K562 (cell line): Measurements from ENCODE around the gene TRMT2A. TPM values are rescaled to one million over a fixed set of nuclear protein-coding genes. Genes with fewer than 3 reads are reported as not detected.

Experiments
- ATAC-seq: fragments of 200-7000 bp; cut with Tn5 transposase; 3 replicates; pipeline ENCODE4 v1.9.1; 2020; ENCODE audit warnings: moderate library complexity
- BruUV-seq: library from RNA; stranded (reverse); fragments of 400-500 nt; replicated peaks from 2 replicates; lab custom pipeline; 2021; lab: Mats Ljungman, UMichigan
- CTCF ChIA-PET: fragments of 300-600 bp; formaldehyde crosslinking; extraction: SDS; loops from one replicate; lab custom pipeline; 2021; ENCODE audit warnings: low intra/inter-chr PET ratio; lab: Yijun Ruan, JAX
- POLR2A ChIA-PET: fragments of 300-600, 350-650 bp; sonication (Branson Sonifier 250); formaldehyde crosslinking; extraction: SDS; loops from one replicate; lab custom pipeline; 2021; ENCODE audit warnings: antibody characterized with exemption, inconsistent platforms; lab: Yijun Ruan, JAX
- DNase-seq, 4 experiments: peaks; one replicate each; pipeline versions ENCODE4 v3.0.0 to v3.0.0-alpha.2; 2011 to 2018; ENCODE audit warnings: low spot score in 3 of 4, mixed read lengths in 3 of 4; ENCODE audit errors: extremely low read depth in 1 of 4
- FAIRE-seq: peaks from 2 replicates; lab custom pipeline; 2011; peaks lifted over from hg19 to GRCh38; lab: Jason Lieb, UNC
- H2AFZ ChIP-seq: 2 replicates; pipeline ENCODE4 v1.6.0; 2011; ENCODE audit warnings: low read depth, low read length, control low read depth, inconsistent platforms
- H3K27ac ChIP-seq: fragments of 200-600 bp; 3 replicates; pipeline ENCODE4 v1.8.0; 2011; ENCODE audit warnings: low read depth, mild to moderate bottlenecking, control low read depth, inconsistent platforms, low read length, moderate library complexity, mixed read lengths; ENCODE audit errors: extremely low read depth
- H3K27me3 ChIP-seq, 2 experiments: fragments of 300-600 bp in 1 of 2; 2 replicates in 1 of 2; 3 replicates in 1 of 2; pipeline versions ENCODE4 v1.6.0 to v1.8.0; 2011; ENCODE audit warnings: inconsistent platforms in 2 of 2, low read length in 2 of 2, mild to moderate bottlenecking in 1 of 2, mixed read lengths in 1 of 2, moderate library complexity in 1 of 2; ENCODE audit not compliant: control insufficient read depth in 2 of 2, insufficient read depth in 2 of 2
- H3K36me3 ChIP-seq: fragments of 300-600 bp; 3 replicates; pipeline ENCODE4 v1.8.0; 2011; ENCODE audit warnings: mild to moderate bottlenecking, low read length, inconsistent platforms; ENCODE audit not compliant: control insufficient read depth, insufficient read depth
- H3K4me1 ChIP-seq, 2 experiments: fragments of 200-600 bp in 1 of 2; replicated peaks in 1 of 2; 2 replicates in 1 of 2; 3 replicates in 1 of 2; pipeline versions ENCODE4 v1.5.1 to v1.8.0; 2011; ENCODE audit warnings: inconsistent platforms in 2 of 2, low read length in 2 of 2, mild to moderate bottlenecking in 1 of 2, mixed read lengths in 1 of 2, moderate library complexity in 1 of 2; ENCODE audit not compliant: control insufficient read depth in 2 of 2, insufficient read depth in 2 of 2
- H3K4me2 ChIP-seq: 2 replicates; pipeline ENCODE4 v1.6.1; 2011; ENCODE audit warnings: low read length, control low read depth, inconsistent platforms, mixed read lengths; ENCODE audit not compliant: insufficient read depth
- H3K4me3 ChIP-seq: fragments of 200-600 bp; sonication (generic), shearing (Covaris generic); 2 replicates; pipeline ENCODE4 v1.5.1; 2016; ENCODE audit warnings: control low read depth, inconsistent platforms
- H3K79me2 ChIP-seq: fragments of 200-600 bp; 3 replicates; pipeline ENCODE4 v1.8.0; 2011; ENCODE audit warnings: low read length, inconsistent platforms; ENCODE audit not compliant: control insufficient read depth, insufficient read depth
- H3K9ac ChIP-seq, 2 experiments: 2 replicates each; pipeline versions ENCODE4 v1.6.0 to v1.6.1; 2011; ENCODE audit warnings: low read depth in 2 of 2, low read length in 2 of 2, control low read depth in 1 of 2, inconsistent platforms in 1 of 2, mild to moderate bottlenecking in 1 of 2, mixed read lengths in 1 of 2; ENCODE audit not compliant: insufficient read depth in 1 of 2
- H3K9me1 ChIP-seq: one replicate; pipeline ENCODE4 v1.6.0; 2011; ENCODE audit warnings: inconsistent platforms, mild to moderate bottlenecking, low read length, moderate library complexity; ENCODE audit not compliant: control insufficient read depth, insufficient read depth
- H3K9me3 ChIP-seq: replicated peaks from 2 replicates; pipeline ENCODE4 v1.5.1; 2011; ENCODE audit warnings: low read depth, low read length, inconsistent platforms; ENCODE audit not compliant: control insufficient read depth, insufficient read depth
- H4K20me1 ChIP-seq: replicated peaks from 2 replicates; pipeline ENCODE4 v1.6.1; 2011; ENCODE audit warnings: low read length, inconsistent platforms, mixed read lengths; ENCODE audit not compliant: control insufficient read depth, insufficient read depth
- CREB3 ChIP-seq: fragments of 450-650 bp; conservative IDR thresholded peaks from 2 replicates; pipeline ENCODE4 v1.6.1; 2016; ENCODE audit warnings: missing genetic modification characterization, low read depth, mild to moderate bottlenecking, missing compliant biosample characterization, moderate library complexity
- DACH1 ChIP-seq: fragments of 450-650 bp; IDR thresholded peaks from 2 replicates; pipeline ENCODE4 v1.6.1; 2018; ENCODE audit not compliant: partially characterized antibody
- ETV6 ChIP-seq, 3 experiments: fragments of 150-350 bp in 1 of 3; sonication (generic) in 1 of 3; formaldehyde crosslinking in 1 of 3; IDR thresholded peaks; 2 replicates each; pipeline versions ENCODE4 v1.6.1 to v1.8.0; 2014 to 2022; ENCODE audit warnings: borderline replicate concordance in 2 of 3, low read depth in 2 of 3, antibody characterized with exemption in 1 of 3, low read length in 1 of 3, mild to moderate bottlenecking in 1 of 3, missing genetic modification reagents in 1 of 3
- LARP7 ChIP-seq: fragments of 450-650 bp; IDR thresholded peaks from 2 replicates; pipeline ENCODE4 v1.6.1; 2016
- NFATC3 ChIP-seq: fragments of 450-650 bp; IDR thresholded peaks from 2 replicates; pipeline ENCODE4 v1.6.1; 2017; ENCODE audit warnings: mild to moderate bottlenecking
- PCBP2 ChIP-seq: fragments of 200-400 bp; formaldehyde crosslinking; IDR thresholded peaks from 2 replicates; pipeline ENCODE4 v1.6.1; 2018; ENCODE audit warnings: low read length, low read depth, mild to moderate bottlenecking, moderate library complexity; ENCODE audit not compliant: poor library complexity, severe bottlenecking
- POLR2H ChIP-seq: IDR thresholded peaks from 2 replicates; pipeline ENCODE4 v1.6.1; 2016; ENCODE audit warnings: missing genetic modification characterization, low read depth, mild to moderate bottlenecking, control low read depth, missing compliant biosample characterization, moderate library complexity
- SMAD3 ChIP-seq: fragments of 450-650 bp; formaldehyde crosslinking; conservative IDR thresholded peaks from 2 replicates; pipeline ENCODE4 v1.4.0; 2020; ENCODE audit warnings: mild to moderate bottlenecking
- SMC3 ChIP-seq: conservative IDR thresholded peaks from 2 replicates; pipeline ENCODE4 v1.6.1; 2011; ENCODE audit warnings: low read depth, low read length, improper control_type of control experiment; ENCODE audit not compliant: insufficient read depth
- SP2 ChIP-seq: IDR thresholded peaks from 2 replicates; pipeline ENCODE4 v1.6.1; 2011; ENCODE audit warnings: mild to moderate bottlenecking, low read depth, low read length, moderate library complexity; ENCODE audit not compliant: poor library complexity, severe bottlenecking; ENCODE audit errors: extremely low read depth
- SRSF1 ChIP-seq: fragments of 200-400 bp; formaldehyde crosslinking; IDR thresholded peaks from 2 replicates; pipeline ENCODE4 v1.6.1; 2017; ENCODE audit warnings: mild to moderate bottlenecking, low read depth, low read length, moderate library complexity
- TAF9B ChIP-seq: fragments of 450-650 bp; IDR thresholded peaks from 2 replicates; pipeline ENCODE4 v1.6.1; 2018; ENCODE audit warnings: mild to moderate bottlenecking; ENCODE audit not compliant: partially characterized antibody
- TBP ChIP-seq: optimal IDR thresholded peaks from 2 replicates; pipeline ENCODE3; 2011; ENCODE audit warnings: low read depth, low read length, improper control_type of control experiment
- TRIM24 ChIP-seq, 2 experiments: fragments of 450-650 bp; IDR thresholded peaks; 2 replicates each; pipeline ENCODE4 v1.6.1; 2016
- WHSC1 ChIP-seq: IDR thresholded peaks from one replicate; pipeline ENCODE4 v1.6.1; 2012; ENCODE audit warnings: low read length, control low read depth, inconsistent platforms
- XRCC3 ChIP-seq: fragments of 450-650 bp; IDR thresholded peaks from 2 replicates; pipeline ENCODE4 v1.6.1; 2017; ENCODE audit warnings: mild to moderate bottlenecking, moderate library complexity
- ZBTB1 ChIP-seq: sonication (generic); formaldehyde crosslinking; IDR thresholded peaks from 2 replicates; pipeline ENCODE4 v1.8.1; 2023; ENCODE audit warnings: missing genetic modification reagents, low read depth, mild to moderate bottlenecking, borderline replicate concordance
- ZFP1 ChIP-seq: fragments of 450-650 bp; formaldehyde crosslinking; IDR thresholded peaks from 2 replicates; pipeline ENCODE4 v1.4.0; 2020; ENCODE audit warnings: mild to moderate bottlenecking, mixed read lengths
- ZNF75A ChIP-seq: fragments of 450-650 bp; formaldehyde crosslinking; IDR thresholded peaks from 2 replicates; pipeline ENCODE4 v1.4.0; 2020; ENCODE audit warnings: mild to moderate bottlenecking
- ZNF76 ChIP-seq: fragments of 250-450 bp; sonication (Bioruptor Pico); IDR thresholded peaks from 2 replicates; pipeline ENCODE4 v1.4.0; 2020; ENCODE audit warnings: mild to moderate bottlenecking, moderate library complexity, borderline replicate concordance
- WGBS: fragments of 100-300 bp; shearing (Covaris generic); methylation state at CpG from one replicate; pipeline ENCODE4 v1.1.6; 2016; ENCODE audit warnings: low coverage, mixed read lengths; ENCODE audit not compliant: insufficient coverage; ENCODE audit errors: missing lambda C conversion rate; 5-methylcytosine and 5-hydroxymethylcytosine counted together
- in situ Hi-C: fragments of 300-500 bp; cut with MboI; formaldehyde crosslinking; loops from 4 replicates; pipeline ENCODE4 v1.15.0; 2018; ENCODE audit warnings: inconsistent platforms, mixed read lengths
- intact Hi-C: fragments of 100-400 bp; cut with micrococcal nuclease; formaldehyde crosslinking; loops from 2 replicates; pipeline ENCODE4 v1.14.2; 2022
- polyA plus RNA-seq, 8 experiments: library from polyadenylated mRNA; depleted of rRNA in 4 of 8; stranded (reverse) in 5 of 8; unstranded in 3 of 8; fragments of >200 nt; fragmentation: Nextera tagmentation in 2 of 8; fragmentation: Illumina TruSeq in 1 of 8; extraction: Ambion mirVana in 2 of 8; extraction: Trizol in 1 of 8; gene quantifications; 2 replicates each; pipeline versions ENCODE4 v1.2.1 to v1.2.3, GENCODE V29; 2011 to 2014; ENCODE audit warnings: inconsistent platforms in 1 of 8, missing spikeins in 1 of 8
- total RNA-seq, 7 experiments: library from RNA; depleted of rRNA in 6 of 7; stranded (reverse); fragments of >200 nt in 6 of 7; fragmentation: Illumina TruSeq in 2 of 7; extraction: Trizol in 2 of 7; gene quantifications; 2 replicates each; pipeline versions ENCODE4 v1.2.1 to v1.2.3, GENCODE V29; 2011 to 2021; ENCODE audit warnings: low replicate concordance in 1 of 7
- TF ChIP-seq, protein P1 (sequence below): IDR thresholded peaks from 2 replicates; pipeline ENCODE4 v1.6.1; 2011; ENCODE audit warnings: borderline replicate concordance, low read depth, mild to moderate bottlenecking, moderate library complexity, low read length; ENCODE audit not compliant: insufficient read depth, poor library complexity, severe bottlenecking

The TRMT2A gene
- total and polyA plus RNA-seq, 9 of the 15 experiments (the other 6 are each of a cell fraction or from before 2014, with no cell fraction given), result 1.6 to 265 (median 140) TPM

DNA sequence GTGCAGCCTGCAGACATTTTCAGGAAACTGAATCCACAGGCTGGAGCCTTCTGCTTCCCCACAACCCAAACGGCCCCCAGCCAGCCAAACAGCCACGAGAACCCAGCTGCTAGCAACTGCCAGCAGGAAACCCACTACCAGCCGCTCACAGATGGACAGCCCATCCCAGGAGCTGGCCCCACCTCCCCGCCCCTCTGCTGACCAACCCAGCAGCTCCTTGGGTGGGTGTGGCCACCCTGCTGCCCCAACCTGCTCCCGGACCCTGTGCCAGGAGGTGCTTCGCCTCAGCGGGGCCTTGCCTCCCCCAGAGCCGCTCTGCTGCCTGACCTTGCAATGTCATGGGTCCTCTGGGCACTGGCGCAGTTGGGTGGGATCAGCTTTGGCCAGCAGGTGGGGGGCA is 42.0 kb upstream of the TRMT2A start:
- peaks cover 0 to 53% of the 10 kb centered on the region in 2 experiments; a peak in 2 of 5 replicates for H3K4me1 ChIP-seq
- H3K27me3 ChIP-seq, result peaks cover 18 to 54% of the 10 kb centered on the region in 2 experiments; a peak in 4 of 5 replicates
- H3K36me3 ChIP-seq, result no peaks in the 10 kb centered on the region
- H3K9ac ChIP-seq, result peak overlapping the region in 1 of 2 experiments; percentile 39; a peak in 2 of 4 replicates
- no TSS peak for BruUV-seq
- WGBS, result 2% methylated on average over 9 of the region's 9 CpGs
- ChIA-PET POLR2A (interaction anchor here (0.7 to 1.3 kb wide), 2 partner anchors 125 to 276 kb away, joined by 3 to 5 read pairs; no protein-coding TSS in a partner anchor), CTCF (interaction anchor here (0.6 to 5.5 kb wide), 2 partner anchors 125 to 296 kb away, joined by 3 to 126 read pairs; no protein-coding TSS in a partner anchor)
- in situ Hi-C loops, result loop anchor here (5.0 to 25.0 kb wide), 3 partner anchors 133 to 528 kb away; no protein-coding TSS in a partner anchor
- H2AFZ ChIP-seq, result no peak overlapping the region
- ATAC-seq (0 out of 3 replicates have a peak, but pooled peaks have one; percentile 5), DNase-seq (peak in 2 of 4 experiments; percentile 70 to 73), FAIRE-seq (no peak)
- H3K9me1 ChIP-seq, result no peaks in the 10 kb centered on the region
- H3K79me2 ChIP-seq, result no peaks in the 10 kb centered on the region
- intact Hi-C loops, result loop anchor here (5.0 to 10.0 kb wide), 2 partner anchors 33 to 256 kb away; no protein-coding TSS in a partner anchor
- H3K27ac ChIP-seq, result no peak overlapping the region
- no peak overlapping the region for H3K4me3 ChIP-seq
- peaks cover 28% of the 10 kb centered on the region for H4K20me1 ChIP-seq
- H3K9me3 ChIP-seq, result peaks cover 6% of the 10 kb centered on the region
- no peak overlapping the region for H3K4me2 ChIP-seq
- TF ChIP-seq, protein P1, sequence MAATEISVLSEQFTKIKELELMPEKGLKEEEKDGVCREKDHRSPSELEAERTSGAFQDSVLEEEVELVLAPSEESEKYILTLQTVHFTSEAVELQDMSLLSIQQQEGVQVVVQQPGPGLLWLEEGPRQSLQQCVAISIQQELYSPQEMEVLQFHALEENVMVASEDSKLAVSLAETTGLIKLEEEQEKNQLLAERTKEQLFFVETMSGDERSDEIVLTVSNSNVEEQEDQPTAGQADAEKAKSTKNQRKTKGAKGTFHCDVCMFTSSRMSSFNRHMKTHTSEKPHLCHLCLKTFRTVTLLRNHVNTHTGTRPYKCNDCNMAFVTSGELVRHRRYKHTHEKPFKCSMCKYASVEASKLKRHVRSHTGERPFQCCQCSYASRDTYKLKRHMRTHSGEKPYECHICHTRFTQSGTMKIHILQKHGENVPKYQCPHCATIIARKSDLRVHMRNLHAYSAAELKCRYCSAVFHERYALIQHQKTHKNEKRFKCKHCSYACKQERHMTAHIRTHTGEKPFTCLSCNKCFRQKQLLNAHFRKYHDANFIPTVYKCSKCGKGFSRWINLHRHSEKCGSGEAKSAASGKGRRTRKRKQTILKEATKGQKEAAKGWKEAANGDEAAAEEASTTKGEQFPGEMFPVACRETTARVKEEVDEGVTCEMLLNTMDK, result no peak
- no peak for TF ChIP-seq LARP7
- no peak for TF ChIP-seq NFATC3
- TF ChIP-seq ZNF76 (CRISPR knock-in tag), result no peak
- no peak for TF ChIP-seq ETV6 (IDR thresholded peaks at IDR 0.05; ENCODE audit: borderline replicate concordance in 1 of 2, low read depth in 2 of 2, low read length in 1 of 2)
- no peak for TF ChIP-seq ETV6 (CRISPR knock-in tag; IDR thresholded peaks at IDR 0.05; ENCODE audit: borderline replicate concordance)
- no peak for TF ChIP-seq TRIM24 (IDR thresholded peaks at IDR 0.05)
- no peak for TF ChIP-seq DACH1
- TF ChIP-seq SMC3, result no peak
- TF ChIP-seq CREB3 (tag), result no peak
- TF ChIP-seq TAF9B, result no peak
- TF ChIP-seq SP2, result no peak
- TF ChIP-seq ZNF75A (CRISPR knock-in tag), result no peak
- TF ChIP-seq ZFP1 (CRISPR knock-in tag), result no peak
- TF ChIP-seq POLR2H, result no peak
- no peak for TF ChIP-seq SMAD3 (CRISPR knock-in tag)
- no peak for TF ChIP-seq TBP
- TF ChIP-seq PCBP2, result no peak
- TF ChIP-seq WHSC1, result no peak
- 0 out of 2 replicates have a peak, but pooled peaks have one; percentile 25 for TF ChIP-seq ZBTB1 (CRISPR knock-in tag)
- no peak for TF ChIP-seq SRSF1
- TF ChIP-seq XRCC3, result no peak
